HG02763 (cell line): ENCODE results near the gene C1QTNF4.
A peak's percentile ranks its signal among the peaks of the same experiment; 100 is the strongest.

ENCODE experiments used
- ATAC-seq: cut with Tn5 transposase; IDR thresholded peaks from one replicate; pipeline ENCODE4 v1.9.1; 2021; ENCODE audit warnings: mild to moderate bottlenecking, moderate library complexity; ENCODE audit not compliant: unreplicated experiment

C1QTNF4 gene

DNA sequence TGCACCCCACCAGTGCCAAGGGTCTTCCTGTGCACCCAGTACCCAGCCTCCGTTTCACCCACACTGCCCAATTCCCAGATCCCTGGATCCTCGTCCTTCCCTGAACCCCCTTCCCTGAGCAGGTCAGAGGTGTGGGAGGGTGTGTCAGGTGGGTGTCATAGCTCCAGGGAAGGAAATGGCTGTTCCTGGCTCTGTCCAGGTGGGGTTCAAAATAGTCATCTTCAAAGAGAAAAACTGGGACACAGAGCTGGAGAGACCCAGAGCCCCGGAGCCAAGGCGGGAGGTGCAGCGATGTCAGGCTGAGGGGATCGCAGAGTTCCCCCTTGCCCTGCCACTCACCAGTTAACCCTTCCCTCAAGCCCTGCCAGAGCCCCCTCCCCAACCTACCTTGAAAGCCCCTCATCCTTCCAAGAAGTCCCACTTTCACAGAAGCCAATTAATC lies 698 bp downstream of the C1QTNF4 start:
- no peak for ATAC-seq

DNA sequence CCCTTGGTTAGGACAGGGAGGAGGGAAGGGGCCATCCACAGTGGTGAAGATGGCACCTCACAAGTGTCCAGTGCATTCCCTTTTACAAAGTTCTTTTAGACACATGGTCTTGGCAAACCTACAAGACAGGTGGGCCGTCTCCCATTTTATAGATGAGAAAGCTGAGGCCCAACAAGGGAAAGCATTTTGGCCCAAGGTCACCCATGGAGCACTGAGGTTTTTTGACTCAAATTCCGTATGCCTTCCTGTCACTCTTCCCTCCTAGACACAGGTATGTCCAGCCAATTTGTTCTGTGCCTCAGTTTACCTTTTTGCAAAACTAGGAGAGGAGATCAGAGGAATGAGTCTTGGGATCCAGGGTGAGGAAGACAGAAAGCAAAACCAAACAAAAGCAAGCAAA lies 1.2 kb downstream of the C1QTNF4 start:
- no peak for ATAC-seq

DNA sequence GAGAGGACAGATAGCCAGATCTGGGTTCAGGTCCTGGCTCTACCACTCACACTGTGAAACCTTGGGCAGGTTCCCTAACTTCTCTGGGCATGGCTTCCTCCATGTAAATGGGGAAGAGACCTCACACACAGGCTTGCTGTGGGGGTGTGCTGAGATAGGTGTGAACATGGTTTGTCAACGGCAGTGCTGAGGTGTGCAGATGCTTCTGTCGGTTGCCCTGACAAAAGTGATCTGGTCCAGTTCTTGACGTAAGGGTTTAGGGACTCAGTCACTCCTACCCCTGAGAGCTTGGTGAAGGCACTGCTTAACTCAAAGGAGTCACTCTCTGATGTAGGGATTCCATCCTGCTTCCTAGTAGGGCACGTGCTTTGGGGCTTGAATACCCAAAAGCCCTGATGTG lies 2.0 kb downstream of the C1QTNF4 start:
- no peak for ATAC-seq

DNA sequence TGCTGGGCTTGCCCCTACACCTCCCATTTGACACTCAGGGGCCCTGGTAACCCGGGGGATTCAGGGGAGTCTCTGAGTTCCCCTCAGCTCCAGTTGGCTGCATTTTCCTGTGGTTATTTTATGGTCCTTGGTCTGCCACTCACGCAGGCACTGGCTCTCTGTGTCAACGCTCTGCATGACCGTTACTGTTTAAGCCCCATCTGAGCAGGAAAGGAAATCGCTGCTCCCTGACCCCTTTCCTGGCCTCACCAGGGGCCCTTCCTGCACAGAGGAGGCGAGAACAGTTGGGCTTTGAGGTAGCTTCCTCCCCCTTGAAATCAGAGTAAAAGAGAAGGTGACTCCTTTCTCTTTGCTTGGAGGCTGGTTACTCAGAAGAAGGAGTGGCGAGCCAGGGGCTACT lies 2.4 kb downstream of the C1QTNF4 start:
- ATAC-seq, result no peak

DNA sequence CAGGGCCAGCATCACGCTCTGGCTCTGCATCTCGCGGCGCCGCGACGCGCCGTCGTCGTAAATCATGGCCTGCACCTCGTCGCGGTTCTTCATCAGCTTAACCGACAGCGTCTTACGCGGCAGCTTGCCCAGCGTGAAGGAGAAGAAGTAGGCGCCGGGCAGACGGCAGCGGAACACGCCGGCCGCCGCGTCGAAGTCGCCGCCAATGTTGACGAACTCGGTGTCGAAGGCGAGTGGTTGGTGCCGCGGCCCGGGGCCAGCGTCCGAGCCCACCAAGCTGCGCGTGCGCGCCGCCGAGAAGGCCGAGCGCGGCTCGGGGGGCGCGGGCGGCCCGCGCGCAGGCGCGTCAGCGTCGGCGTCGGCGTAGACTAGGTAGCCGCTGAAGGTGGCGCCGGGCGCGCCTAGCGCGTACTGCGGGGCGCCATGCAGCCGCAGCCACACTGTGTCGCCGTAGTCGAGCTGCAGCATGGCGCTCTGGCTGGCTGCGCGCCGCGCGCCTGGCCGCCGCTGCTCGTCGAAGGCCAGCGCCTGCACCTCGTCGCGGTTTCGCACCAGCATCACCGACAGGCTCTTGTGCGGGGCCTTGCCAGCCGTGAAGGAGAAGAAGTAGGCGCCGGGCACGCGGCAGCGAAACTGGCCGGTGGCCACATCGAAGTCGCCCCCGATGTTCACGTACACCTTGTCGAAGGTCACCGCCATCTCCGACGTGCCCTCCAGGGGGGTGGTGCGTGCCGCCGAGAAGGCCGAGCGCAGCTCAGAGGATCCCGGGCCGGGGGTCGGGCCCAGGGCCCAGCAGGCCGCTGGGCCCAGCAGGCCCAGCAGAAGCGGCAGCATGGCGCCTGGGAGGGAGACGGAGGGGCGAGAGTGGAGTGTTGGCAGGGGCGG lies 4.0 kb downstream of the C1QTNF4 start:
- no peak for ATAC-seq

DNA sequence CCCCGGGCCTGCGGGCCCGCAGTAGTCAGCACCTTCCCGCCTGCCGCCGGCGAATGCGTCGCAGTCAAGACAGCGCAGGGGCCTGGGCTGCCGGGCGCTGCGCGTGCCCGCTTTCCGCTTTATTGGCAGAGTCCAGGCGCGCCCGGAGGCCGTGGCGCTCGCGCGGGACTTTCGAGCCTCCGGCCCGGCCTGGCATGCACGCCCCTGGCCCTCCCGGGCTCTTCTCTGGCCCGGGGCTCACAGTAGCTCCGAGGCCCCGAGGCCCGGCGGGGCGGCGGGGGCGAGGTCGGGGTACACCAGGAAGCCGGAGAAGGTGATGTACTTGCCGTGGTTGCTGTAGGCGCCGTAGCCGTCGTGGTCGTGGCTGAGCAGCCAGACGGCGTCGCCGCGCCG lies 4.6 kb downstream of the C1QTNF4 start:
- ATAC-seq, result no peak

DNA sequence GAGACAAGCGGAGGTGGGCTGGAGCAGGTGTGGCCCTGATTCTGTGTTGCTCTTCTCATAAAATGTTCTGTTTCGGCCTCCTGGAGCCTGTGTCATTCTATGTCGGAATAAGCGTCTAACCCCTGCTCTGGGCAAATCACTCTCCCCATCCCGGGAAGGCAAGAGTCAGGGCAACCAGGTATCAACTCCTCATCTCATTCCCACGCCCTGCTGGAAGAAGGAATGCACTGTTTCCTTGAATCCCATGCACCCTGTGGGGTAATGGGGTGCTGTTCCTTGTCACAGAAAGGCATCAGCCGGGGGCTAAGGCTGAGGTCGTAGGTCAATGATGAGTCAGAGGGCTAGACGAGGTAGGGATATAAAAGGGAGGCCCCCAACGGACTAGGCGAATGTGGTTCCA lies 5.1 kb downstream of the C1QTNF4 start:
- ATAC-seq, result no peak

DNA sequence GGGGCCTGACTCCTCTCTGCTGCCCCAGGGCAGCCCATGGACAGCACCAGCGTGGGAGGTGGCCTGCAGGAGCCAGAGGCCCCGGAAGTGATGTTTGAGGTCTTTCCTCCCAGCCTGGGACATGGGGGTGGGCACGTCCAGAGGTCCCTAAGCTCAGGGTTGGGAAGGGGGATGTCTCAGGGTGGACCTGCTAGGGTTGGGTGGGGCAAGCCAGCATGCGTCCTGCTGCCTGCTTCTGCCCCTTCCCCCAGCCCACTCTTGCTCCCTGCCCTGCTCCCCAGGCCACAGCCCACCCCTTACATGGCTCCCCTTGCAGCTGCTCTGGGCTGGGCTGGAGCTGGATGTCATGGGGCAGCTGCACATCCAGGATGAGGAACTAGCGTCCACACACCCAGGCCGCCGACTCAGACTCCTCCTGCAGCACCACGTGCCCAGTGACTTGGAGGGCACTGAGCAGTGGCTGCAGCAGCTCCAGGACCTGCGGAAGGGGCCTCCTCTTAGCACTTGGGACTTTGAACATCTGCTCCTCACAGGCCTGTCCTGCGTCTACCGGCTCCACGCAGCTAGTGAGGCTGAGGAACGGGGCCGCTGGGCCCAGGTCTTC lies 6.4 kb downstream of the C1QTNF4 start:
- ATAC-seq, result no peak

DNA sequence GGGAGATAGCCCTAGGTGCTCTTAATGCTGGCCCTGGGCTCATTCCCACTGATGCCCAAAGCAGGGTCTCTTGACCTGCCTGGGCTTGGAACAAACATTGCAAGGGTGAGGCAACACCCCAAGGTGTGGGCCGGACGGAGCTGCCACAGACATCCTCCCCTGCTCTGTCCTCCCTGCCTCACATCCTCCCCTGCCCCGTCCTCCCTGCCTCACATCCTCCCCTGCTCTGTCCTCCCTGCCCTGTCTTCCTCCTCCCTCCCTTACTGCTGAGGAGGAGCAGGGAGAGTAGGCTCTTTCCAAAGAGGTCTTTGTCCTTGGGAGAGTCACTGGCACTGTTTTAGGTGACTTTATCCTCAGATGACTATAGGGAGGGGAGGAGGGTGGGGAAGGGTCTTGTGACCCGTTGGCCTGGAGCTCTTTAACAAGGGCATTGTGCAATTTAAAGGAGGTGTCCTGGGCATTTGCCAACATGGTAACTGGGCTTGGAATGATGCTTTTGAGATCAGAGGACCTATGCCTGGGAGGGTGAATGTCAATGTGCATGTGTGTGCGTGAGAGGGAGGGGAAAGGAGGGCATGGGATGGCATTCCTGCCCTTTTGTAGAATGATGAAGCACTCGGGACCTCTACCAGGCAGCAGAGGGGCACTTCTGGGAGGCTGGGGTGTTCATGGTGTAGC lies 7.0 kb downstream of the C1QTNF4 start:
- ATAC-seq, result no peak

DNA sequence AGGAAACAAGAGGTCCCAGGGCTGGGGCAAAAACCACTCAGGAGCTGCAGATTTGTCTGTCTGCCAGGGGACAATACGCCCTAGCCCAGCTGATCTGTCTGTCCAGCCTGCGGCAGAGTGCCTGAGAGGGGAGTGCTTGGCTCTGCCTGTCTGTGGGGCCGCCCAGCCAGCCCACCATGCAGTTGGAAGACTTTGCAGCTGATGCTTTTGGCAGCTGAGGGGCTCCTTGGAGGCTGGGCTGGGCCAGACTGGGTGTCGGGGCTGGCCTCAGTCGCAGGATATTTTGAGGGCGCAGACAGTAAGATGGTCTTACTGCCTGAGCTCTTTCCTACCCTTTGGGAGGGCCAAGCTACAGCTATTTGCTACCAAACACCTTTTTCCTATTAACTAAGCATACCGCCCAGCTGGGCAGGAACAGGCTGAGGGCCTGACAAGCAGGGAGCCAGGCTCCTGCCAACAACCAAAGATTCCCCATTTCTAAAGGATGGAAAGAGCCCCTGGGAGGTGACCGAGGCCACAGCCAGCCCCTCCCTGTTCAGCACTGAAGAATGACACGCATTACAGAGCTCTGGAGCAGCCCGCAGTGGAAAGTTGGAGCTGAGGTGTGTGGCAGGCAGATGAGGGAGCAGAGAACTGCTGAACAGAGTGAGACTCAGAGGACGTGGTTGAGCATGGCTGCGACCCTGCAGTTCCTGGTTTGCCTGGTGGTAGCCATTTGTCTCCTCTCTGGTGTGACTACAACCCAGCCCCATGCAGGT lies 7.9 kb downstream of the C1QTNF4 start, which contains the start of gene FAM180B:
Gene FAM180B, plus strand, starts transcription at position 581 of the 758 bp plus-strand sequence. Its CDS starts 91 bp downstream, at position 672.
- no peak for ATAC-seq

DNA sequence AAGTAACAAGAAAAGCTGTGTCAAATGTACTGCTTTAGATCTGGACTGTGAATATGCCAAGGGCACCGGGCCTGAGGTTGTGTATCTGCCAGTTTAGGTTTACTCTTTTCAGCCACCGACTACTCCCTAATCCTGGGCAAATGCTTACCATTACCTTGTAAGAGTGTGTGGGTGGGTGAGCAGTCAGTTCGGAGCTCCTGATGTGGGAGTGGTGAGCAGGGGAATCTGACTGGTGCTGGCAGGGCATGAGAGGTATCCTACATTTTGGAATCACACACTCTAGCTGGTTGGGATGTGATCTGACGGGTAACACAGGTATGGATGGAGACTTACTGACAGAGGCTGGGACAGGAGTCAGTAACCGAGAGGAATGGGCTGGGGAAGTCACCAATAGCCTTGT lies 10.4 kb downstream of the C1QTNF4 start:
- no peak for ATAC-seq

DNA sequence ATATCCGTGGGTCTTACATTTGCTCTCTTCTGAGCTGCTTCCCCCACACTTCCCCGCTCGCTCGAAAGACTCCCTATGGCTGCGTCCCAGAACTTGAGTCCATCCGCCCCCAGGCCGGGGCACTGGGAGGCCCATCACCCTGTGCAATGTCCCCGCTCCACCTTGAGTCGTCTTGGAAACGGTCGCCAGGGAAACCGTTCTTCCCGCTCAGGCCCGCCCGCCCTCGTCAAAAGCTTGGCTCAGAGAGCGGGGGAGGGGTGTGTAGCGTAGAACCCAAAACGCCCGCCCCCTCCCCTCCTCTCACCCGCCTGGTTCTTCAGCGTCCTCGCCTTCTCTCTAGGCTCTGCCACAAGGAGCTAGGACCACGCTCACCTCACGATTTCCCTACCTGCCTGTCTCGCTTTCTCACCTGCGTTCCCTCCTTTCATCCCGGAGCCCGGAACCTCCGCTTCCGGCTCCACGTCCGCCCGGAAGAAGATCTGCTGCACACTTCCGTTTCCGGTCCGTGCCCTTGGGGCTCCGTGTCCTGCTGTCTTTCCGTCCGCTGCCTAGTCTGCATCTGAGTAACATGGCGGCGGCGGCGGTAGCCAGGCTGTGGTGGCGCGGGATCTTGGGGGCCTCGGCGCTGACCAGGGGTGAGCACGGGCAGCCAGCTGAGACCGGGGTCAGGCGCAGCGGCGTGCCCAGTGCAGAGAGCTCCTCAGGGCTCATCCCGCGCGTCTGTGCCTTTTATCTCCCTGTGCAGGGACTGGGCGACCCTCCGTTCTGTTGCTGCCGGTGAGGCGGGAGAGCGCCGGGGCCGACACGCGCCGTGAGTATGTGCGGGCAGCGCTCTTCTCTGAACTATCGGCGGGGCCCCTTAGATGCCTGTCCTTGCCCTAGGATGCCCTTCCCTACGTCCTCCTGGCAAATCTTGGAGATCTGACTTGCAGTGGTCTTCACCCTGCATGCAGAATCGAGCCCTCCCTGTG lies 15.4 kb downstream of the C1QTNF4 start, which contains the start of the genes KBTBD4 and NDUFS3:
Gene KBTBD4, minus strand, starts transcription at position 447 of the 971 bp plus-strand sequence. Its CDS starts 19 bp downstream, at position 428.
Gene NDUFS3, plus strand, starts transcription at position 551 of the 971 bp plus-strand sequence. Its CDS starts 18 bp downstream, at position 569.
- peak; percentile 95 for ATAC-seq

DNA sequence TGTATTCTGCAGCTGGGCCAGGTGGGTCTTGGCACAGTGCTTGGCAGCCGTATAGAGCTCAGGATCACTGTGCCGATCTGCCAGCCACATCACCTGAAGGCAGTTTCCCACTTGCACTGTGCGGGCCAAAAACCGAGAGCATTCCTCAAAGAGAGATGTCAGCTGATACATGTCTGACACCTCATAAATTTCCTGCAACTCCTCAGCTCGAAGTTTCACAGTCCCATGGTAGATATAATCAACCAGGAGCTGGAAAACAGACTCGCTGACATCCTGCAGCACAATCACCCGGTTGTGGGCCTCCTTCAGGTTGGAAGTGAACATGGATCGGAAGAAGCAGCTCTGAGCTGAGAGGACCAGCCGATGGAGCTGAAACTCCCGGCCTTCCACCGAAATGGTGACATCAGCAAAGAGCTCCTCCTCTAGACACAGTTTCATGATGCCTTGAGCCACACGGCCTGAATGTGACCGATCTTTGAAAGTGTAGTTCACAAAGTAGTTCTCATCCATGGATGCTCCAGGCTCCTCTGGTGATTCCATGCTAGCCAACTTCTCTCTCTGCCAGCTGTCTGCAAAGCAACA lies 16.7 kb downstream of the C1QTNF4 start:
- no peak for ATAC-seq

DNA sequence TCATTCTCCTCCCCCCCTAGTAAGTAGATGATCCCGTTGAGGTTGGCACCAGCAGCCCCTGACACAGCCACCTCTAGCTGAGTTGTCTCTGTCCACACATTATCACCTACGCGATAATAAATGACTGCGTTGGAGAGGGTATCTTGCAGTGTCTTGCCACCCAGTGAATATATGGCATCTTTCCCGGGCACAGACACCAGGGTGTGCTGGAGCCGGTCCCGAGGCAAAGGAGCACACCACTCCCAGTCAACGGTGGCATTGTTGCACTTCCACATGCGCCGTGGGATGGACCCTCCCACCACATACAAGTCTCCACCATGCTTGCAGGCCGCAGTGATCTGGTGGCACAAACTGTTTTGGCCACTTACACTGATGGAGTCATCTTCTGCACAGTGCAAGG lies 20.9 kb downstream of the C1QTNF4 start:
- no peak for ATAC-seq

DNA sequence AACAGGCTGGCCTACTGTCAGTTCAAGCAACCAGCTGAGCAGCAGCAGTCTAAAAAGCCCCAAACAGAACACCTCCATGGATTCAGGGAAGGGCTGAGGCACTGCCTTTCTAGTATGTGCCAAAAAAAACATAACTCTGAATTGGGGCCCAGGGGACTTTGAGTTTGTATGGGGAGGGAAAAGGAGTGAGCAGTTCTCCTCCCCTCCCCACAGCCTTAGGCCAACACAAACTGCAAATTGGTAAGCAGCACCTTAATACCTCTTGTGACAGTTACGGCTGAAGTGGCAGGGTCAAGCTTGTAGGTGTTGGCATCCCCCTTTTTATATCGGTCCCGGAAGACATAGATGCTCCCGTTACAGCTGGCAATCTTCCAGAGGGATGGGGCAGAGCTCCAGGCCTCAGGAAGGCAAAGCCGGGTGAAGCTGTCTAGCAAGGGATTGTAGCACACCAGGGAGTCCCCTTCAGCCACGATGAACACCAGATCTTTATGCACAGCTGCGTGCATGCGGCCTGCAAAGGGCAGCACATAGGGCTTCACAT lies 21.4 kb downstream of the C1QTNF4 start:
- no peak for ATAC-seq

DNA sequence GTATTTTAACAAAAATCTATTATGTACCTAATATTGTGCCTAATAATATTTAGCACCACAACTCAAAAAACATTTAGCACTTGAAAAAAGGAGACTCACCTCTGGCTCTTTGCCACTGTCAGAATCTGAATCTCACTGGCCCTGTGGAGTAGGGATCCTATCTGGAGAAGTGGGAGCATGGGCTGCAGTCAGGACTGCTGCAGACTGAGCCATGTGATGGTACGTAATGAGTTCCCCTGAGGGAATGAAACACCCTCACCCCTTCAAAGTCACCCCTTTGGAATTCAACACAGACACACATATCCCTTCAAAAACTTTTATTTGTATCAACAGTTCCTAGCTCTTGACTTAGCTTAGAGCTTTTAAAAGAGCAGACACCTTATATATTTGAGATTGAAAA lies 22.3 kb downstream of the C1QTNF4 start:
- ATAC-seq, result no peak

DNA sequence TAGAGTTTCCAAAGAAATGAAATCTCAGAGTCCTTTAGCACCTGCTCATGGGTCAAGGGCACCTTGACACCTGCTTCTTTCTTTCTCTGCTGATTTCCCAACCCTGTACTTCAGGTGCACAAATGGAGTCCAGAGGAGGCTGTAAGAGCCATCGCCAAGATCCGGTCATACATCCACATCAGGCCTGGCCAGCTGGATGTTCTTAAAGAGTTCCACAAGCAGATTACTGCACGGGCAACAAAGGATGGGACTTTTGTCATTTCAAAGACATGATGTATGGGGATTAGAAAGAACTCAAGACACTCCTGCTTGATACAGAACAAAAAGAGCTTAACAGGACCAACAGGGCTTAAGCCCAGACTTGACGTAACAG lies 22.9 kb downstream of the C1QTNF4 start:
- ATAC-seq, result no peak

DNA sequence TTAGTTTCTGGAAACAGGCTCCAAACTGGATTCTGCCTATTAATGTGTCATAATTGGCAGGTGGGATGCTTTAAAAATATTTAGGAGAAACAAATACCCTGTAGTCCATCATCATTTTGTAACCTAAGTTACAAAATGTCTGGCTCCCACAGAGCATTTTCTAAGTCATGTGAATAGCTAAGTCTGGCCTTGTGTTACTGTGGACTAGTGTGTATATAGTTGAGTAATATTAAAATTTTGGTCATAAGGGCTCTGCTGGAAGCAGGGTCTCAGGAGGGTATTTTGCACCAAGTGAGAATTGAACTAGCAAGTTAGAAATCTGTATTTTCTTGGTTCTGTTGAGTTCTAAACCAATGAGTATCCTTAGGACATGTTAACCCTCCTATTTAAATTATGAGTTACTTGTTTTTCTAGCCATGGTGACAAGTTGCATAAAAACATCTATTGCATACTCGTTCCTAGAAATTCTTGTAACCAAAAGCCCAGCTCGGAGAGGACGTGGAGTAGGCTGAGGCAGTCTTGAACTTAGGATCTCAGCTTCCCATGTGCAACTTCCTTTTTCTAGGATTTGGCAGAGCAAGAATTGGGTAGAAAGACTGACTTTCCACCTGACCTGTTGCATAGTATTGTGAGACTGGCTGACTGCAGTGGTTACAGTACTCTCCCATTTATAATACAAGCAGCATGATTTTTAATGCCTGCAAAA lies 23.4 kb downstream of the C1QTNF4 start:
- ATAC-seq, result no peak
